NCI-H2107 treated with DMSO at 0.1 percent for 48 hours (cell line): Measurements from ENCODE around the gene SVEP1.
"Not testable (repeated sequence)": the region's sequence is repeated elsewhere in the genome, so short reads cannot be mapped to it uniquely, and the experiment has no call there.

ENCODE experiments used
- DNase-seq: peaks from one replicate; lab custom pipeline; 2025; ENCODE audit not compliant: unreplicated experiment; lab: John Stamatoyannopoulos, UW

SVEP1 gene

GRCh38 chr9:110579034-110579861 lies at the start of gene SVEP1:
Gene SVEP1, minus strand, starts transcription at chr9:110579741. Its CDS starts 198 bp downstream, at chr9:110579543.
- no peak for DNase-seq

GRCh38 chr9:110626101-110626829 lies 46.7 kb upstream of the SVEP1 start:
- no peak for DNase-seq

DNA sequence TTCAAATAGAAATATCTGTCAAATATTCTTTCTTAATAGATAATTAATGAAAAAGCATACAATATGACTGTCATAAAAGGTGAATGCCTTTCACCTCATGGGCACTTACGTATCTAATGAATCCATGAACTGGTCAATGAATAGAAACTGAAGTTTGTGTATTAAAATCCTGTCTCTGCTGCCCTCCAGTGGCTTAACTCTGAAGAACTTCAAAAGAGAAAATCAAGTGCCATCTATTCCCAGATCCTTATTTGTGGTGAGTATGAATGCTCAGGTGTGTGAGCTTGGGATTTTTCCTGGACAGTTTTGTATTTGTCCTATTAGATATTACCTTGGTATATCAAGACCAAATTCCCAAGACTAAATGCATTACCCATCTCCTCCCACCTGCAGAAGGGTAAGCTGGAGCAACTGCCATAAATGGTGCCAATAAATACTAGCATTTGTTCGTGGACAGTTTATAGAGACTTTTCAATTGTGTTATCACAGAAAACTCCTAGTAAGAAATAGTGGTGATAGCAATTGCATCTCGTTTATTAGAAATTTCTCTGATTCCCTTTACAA lies 44.0 kb upstream of the SVEP1 start:
- DNase-seq: peak; percentile 9

DNA sequence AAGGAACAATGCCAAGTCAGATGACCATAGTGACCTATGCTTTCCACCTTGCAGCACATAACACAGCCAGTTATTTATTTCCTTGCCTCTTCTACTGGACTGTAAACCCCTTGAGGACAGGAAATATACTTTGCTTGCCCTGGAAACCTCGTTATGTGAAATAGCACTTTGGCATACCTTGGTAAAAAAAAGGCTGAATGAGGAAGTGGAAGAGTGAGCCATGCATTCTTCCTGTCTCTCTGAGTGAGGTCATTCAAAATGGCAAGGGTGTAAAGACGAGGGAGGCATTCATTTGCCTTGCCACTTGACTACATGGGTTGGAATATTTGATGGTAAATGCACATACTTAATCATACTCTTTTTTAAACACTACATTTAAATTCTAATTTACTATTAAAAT lies 42.8 kb upstream of the SVEP1 start:
- no peak for DNase-seq

- DNase-seq: no peak
Observed at GRCh38 chr9:110620726-110621125, 41.2 kb upstream of the SVEP1 start.

GRCh38 chr9:110619831-110620230 lies 40.3 kb upstream of the SVEP1 start:
- DNase-seq: no peak

DNA sequence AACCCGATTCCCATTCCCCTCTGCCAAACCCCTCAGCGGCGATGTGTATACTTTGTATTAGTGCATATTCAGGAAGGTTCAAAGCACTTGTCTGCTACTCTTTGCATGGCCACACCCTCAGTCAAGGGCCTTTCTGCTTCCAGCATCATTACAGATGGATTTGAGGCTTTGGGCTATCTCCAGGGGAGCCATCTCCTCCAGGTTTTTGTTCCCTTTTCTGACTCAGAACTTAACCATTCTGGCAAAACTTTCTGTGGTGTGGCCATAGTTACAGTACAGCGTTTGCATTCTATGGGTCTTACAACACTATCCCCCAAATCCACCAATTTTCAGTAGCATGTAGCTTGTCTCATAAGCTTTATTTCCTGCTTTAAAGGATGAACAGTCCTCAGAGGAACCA lies 36.0 kb upstream of the SVEP1 start:
- no peak for DNase-seq

GRCh38 chr9:110614576-110614975 lies 35.0 kb upstream of the SVEP1 start:
- not testable (repeated sequence) for DNase-seq

DNA sequence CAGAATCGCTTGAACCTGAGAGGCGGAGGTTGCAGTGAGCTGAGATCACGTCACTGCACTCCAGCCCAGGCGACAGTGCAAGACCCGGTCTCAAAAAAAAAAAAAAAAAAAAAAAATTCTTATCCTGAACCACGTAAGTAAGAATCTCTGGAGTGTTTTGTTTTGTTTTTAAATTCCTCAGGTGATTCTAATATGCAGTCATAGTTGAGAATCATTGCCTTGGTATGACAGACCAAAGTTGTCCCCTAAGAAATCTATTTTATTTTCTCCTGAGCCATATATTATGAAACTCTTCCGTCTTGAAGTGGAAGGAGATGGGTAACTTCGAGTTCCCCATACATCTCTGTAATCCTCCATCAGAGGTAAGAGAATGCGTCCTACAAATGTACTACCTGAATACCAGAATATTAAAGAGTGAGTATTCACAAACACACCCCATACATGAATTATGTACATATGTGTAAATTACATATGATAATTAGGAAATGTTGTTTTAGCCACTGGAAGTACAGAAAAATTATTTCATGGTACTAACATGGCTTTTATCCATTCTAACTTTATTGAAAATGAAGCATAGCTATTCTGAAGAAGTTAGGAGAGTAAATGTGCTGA lies 26.7 kb upstream of the SVEP1 start:
- no peak for DNase-seq

- no peak for DNase-seq
Observed at GRCh38 chr9:110605565-110605964, 26.0 kb upstream of the SVEP1 start.

- no peak for DNase-seq
Observed at GRCh38 chr9:110604171-110604601, 24.6 kb upstream of the SVEP1 start.

- no peak for DNase-seq
Observed at GRCh38 chr9:110602281-110602680, 22.7 kb upstream of the SVEP1 start.

DNA sequence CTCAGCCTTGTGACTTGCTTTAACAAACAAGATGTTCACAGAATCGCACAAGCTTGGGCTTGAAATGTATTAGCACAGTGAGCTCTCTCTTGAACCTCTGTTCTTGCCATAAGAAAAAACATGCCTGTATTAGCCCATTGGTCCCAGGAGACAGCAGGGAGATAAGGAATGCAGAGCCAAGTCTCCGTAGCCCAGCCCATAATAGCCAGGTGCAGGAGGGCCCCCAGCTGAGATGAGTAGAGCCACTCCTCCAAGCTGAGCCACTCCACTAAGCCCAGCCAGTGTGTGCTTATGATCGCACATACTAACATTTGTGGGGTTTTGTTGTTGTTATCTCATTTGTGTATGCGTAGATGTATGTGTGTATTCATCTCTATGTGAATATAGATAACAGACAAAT lies 21.6 kb upstream of the SVEP1 start:
- DNase-seq: no peak

DNA sequence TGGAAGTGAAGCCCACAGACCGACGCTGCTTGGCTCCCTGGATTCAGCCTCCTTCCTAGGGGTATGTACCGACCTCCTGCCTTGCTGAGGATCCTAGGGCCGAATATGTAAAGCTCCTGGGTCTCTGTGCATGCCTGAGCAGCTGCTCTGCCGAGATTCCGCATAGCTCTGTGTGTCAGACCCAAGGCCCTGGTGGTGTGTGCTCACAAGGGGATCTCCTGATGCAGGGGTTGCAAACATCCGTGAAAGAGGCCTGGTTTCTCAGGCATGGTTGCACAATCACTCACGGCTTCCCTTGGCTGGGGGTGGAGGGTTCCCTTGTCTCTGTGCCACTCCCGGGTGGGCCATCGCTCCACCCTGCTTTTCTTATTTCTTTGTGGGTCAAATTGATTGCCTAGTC lies 19.9 kb upstream of the SVEP1 start:
- DNase-seq: no peak

DNA sequence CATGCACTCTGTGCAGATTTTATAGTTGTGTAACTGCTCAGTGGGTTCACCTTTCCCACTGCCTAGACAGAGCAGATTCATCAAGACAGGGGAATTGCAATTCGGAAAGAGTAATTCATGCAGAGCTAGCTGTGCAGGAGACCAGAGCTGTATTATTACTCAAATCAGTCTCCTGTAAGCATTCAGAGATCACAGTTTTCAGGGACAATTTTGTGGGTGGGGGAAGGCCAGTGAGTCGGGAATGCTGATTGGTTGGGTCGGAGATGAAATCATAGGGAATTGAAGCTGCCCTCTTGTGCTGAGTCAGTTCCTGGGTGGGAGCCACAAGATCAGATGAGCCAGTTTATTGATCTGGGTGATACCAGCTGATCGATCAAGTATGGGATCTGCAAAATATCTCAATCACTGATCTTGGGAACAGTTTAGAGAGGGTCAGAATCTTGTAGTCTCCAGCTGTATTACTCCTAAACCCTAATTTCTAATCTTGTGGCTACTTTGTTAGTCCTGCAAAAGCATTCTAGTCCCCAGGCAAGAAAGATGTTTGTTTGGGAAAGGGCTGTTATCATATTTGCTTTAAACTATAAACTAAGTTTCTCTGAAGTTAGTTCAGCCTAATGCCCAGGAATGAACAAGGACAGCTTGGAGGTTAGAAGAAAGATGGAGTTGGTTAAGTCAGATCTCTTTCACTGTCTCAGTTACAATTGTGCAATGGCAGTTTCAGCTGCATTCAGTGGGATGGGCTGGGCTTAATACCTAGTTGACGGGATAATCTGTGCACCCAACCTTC lies 12.7 kb upstream of the SVEP1 start:
- DNase-seq: no peak

DNA sequence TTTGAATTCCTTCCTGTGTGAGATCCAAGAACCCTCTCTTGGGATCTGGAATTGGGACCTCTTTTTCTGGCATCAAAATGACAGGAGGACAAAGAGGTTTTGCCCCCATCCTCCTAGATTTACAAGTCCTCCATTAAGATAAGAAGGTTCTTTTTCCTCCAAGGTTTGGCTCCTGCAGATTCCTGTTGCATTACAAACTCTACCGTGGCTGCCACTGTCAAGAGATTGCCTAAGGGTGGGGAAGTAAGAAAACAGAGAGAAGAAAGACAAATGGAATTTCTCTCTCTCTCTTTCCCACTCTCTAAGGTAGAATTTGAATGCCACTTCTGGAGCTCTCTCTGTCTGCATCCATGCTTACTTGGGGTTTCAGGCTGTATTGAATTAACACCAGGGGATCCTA lies 12.0 kb upstream of the SVEP1 start:
- DNase-seq: no peak

GRCh38 chr9:110590816-110591215 lies 11.3 kb upstream of the SVEP1 start:
- no peak for DNase-seq

DNA sequence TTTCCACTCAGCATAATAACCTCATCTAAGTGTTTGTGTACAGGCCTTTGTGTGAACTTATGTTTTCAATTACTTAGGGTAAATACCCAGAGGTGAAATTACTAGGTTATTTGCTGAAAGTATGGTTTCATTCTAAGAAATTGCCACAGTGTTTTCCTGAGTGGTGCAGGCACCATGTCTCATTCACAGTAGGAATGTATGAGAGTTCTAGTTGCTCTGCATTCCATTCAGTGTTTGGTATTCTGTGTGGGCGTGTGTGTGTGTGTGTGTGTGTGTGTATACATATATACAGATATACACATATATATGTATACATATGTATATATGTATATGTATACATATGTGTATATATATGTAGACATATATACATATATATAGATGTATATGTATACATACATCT lies 8.8 kb upstream of the SVEP1 start:
- DNase-seq: no peak

DNA sequence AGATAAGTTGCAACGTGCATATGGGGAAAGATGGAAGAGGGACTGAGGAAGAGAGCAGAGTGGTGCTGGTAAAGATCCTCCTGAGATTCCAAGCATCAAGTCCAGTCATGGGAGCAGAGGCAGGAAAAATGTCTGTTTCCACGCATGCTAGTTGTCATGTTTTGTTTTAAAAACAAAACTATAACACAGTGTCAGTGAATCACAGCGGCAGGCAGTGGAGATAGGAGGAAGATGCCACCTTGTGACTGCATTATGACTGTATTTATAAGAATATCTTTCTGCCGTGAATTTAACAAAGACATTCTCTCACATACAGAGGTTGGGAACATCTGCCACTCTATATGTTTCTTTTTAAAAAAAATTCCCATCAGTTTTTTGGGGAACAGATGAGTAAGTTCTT lies 3.7 kb upstream of the SVEP1 start:
- no peak for DNase-seq

- DNase-seq: no peak
Observed at GRCh38 chr9:110582156-110582555, 2.6 kb upstream of the SVEP1 start.

DNA sequence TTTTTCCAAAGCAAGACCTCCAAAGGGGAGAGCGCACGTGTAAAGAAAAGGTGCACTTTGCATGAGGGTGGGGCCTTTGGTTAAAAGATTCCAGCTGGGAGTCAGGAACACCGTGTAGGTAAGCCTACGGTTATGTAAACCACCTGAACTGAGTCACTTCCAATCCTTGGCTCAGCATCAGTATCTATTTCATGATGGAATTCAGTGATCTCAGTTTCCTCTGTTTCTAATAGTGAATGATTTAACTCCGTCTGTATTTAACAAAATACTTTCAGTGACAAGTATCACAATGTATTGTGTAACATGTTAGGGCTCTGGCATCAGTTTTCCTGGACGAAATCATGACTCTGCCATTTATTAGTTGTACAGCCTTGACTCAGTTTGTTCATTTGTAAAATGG lies 1.3 kb upstream of the SVEP1 start:
- DNase-seq: no peak
